GM23338 (cell line): ENCODE results near the gene STK4. TPM values are rescaled to one million over a fixed set of nuclear protein-coding genes. Genes with fewer than 3 reads are reported as not detected.

Experiments used
- ATAC-seq: fragments of 200-7000 bp; cut with Tn5 transposase; 3 replicates; pipeline ENCODE4 v1.9.1; 2020
- DNase-seq: peaks from one replicate; pipeline ENCODE4 v3.0.0-alpha.2; 2015; ENCODE audit warnings: low spot score
- H2AFZ ChIP-seq: fragments of 200-600 bp; sonication (generic); 2 replicates; pipeline ENCODE4 v1.8.0; 2016; ENCODE audit warnings: antibody characterized with exemption, mild to moderate bottlenecking, moderate library complexity
- H3F3A ChIP-seq: fragments of 200-600 bp; sonication (generic); replicated peaks from 2 replicates; pipeline ENCODE4 v1.8.0; 2017; ENCODE audit warnings: antibody characterized with exemption, mixed run types, low read depth
- H3K27ac ChIP-seq: fragments of 200-600 bp; sonication (generic); 2 replicates; pipeline ENCODE4 v1.6.1; 2016; ENCODE audit warnings: low read depth
- H3K27me3 ChIP-seq: fragments of 200-600 bp; sonication (generic); 2 replicates; pipeline ENCODE4 v1.8.0; 2016; ENCODE audit warnings: mild to moderate bottlenecking, mixed run types, moderate library complexity; ENCODE audit not compliant: insufficient read depth
- H3K36me3 ChIP-seq: fragments of 200-600 bp; sonication (generic); 2 replicates; pipeline ENCODE4 v1.8.0; 2016; ENCODE audit warnings: mild to moderate bottlenecking; ENCODE audit not compliant: insufficient read depth
- H3K4me1 ChIP-seq: fragments of 200-600 bp; sonication (generic); 2 replicates; pipeline ENCODE4 v1.8.0; 2016; ENCODE audit warnings: mild to moderate bottlenecking, moderate library complexity; ENCODE audit not compliant: insufficient read depth
- H3K4me2 ChIP-seq: fragments of 200-600 bp; sonication (generic); 2 replicates; pipeline ENCODE4 v1.7.1; 2017; ENCODE audit warnings: mixed run types
- H3K4me3 ChIP-seq: fragments of 200-600 bp; sonication (generic); 2 replicates; pipeline ENCODE4 v1.6.1; 2016; ENCODE audit warnings: mixed run types
- H3K79me2 ChIP-seq: fragments of 200-600 bp; sonication (generic); replicated peaks from 2 replicates; pipeline ENCODE4 v1.8.0; 2017; ENCODE audit warnings: mild to moderate bottlenecking; ENCODE audit not compliant: insufficient read depth
- H3K9me2 ChIP-seq: fragments of 200-600 bp; sonication (generic); 2 replicates; pipeline ENCODE4 v1.8.0; 2017; ENCODE audit not compliant: insufficient read depth
- H4K20me1 ChIP-seq: fragments of 200-600 bp; sonication (generic); replicated peaks from 2 replicates; pipeline ENCODE4 v1.8.0; 2017; ENCODE audit warnings: mild to moderate bottlenecking; ENCODE audit not compliant: insufficient read depth
- H3K27ac Mint-ChIP-seq: 2 replicates; pipeline ENCODE4 v1.8.0; 2020; ENCODE audit warnings: inconsistent platforms, mild to moderate bottlenecking, moderate library complexity, mixed read lengths
- H3K27me3 Mint-ChIP-seq: 3 replicates; pipeline ENCODE4 v1.8.0; 2022; ENCODE audit warnings: low read depth, mild to moderate bottlenecking, moderate library complexity, mixed read lengths, inconsistent platforms; ENCODE audit not compliant: insufficient read depth, poor library complexity
- H3K36me3 Mint-ChIP-seq: 3 replicates; pipeline ENCODE4 v1.8.0; 2021; ENCODE audit warnings: low read depth, mild to moderate bottlenecking, inconsistent platforms, moderate library complexity, mixed read lengths
- H3K4me1 Mint-ChIP-seq: 3 replicates; pipeline ENCODE4 v1.8.0; 2020; ENCODE audit warnings: mild to moderate bottlenecking, inconsistent platforms, mixed read lengths
- H3K4me3 Mint-ChIP-seq: 3 replicates; pipeline ENCODE4 v1.8.0; 2021; ENCODE audit warnings: moderate library complexity, mild to moderate bottlenecking, inconsistent platforms, mixed read lengths
- H3K9me3 Mint-ChIP-seq: 3 replicates; pipeline ENCODE4 v1.8.0; 2020; ENCODE audit warnings: moderate library complexity, mild to moderate bottlenecking, inconsistent platforms, mixed read lengths
- CTCF ChIP-seq, 2 experiments: fragments of 200-600 bp in 1 of 2; sonication (generic) in 1 of 2; conservative IDR thresholded peaks; 2 replicates each; pipeline versions ENCODE4 v1.5.1 to v1.6.1; 2016 to 2017; ENCODE audit warnings: antibody characterized with exemption in 2 of 2, low read depth in 2 of 2, mild to moderate bottlenecking in 2 of 2, moderate library complexity in 1 of 2
- ETS1 ChIP-seq: IDR thresholded peaks from 2 replicates; pipeline ENCODE4 v1.6.1; 2016; ENCODE audit warnings: antibody characterized with exemption
- EZH2phosphoT487 ChIP-seq: fragments of 200-600 bp; sonication (generic); IDR thresholded peaks from one replicate; pipeline ENCODE4 v1.8.1; 2018; ENCODE audit warnings: antibody characterized with exemption; ENCODE audit not compliant: unreplicated experiment
- JUNB ChIP-seq: IDR thresholded peaks from one replicate; pipeline ENCODE4 v1.6.1; 2016; ENCODE audit warnings: antibody characterized with exemption; ENCODE audit not compliant: unreplicated experiment
- NANOG ChIP-seq: IDR thresholded peaks from 2 replicates; pipeline ENCODE4 v1.6.1; 2016; ENCODE audit warnings: antibody characterized with exemption, borderline replicate concordance
- REST ChIP-seq: IDR thresholded peaks from one replicate; pipeline ENCODE4 v1.6.1; 2018; ENCODE audit warnings: antibody characterized with exemption; ENCODE audit not compliant: unreplicated experiment
- STAT1 ChIP-seq: IDR thresholded peaks from one replicate; pipeline ENCODE4 v1.6.1; 2016; ENCODE audit warnings: antibody characterized with exemption; ENCODE audit not compliant: unreplicated experiment
- ZNF462 ChIP-seq: fragments of 250-450 bp; sonication (Bioruptor Pico); IDR thresholded peaks from 2 replicates; pipeline ENCODE4 v1.5.0; 2020; ENCODE audit warnings: mild to moderate bottlenecking, moderate library complexity
- polyA plus RNA-seq: library from polyadenylated mRNA; unstranded; fragments of >200 nt; fragmentation: Nextera tagmentation; extraction: Ambion mirVana; gene quantifications from 2 replicates; pipeline ENCODE4 v1.2.1, GENCODE V29; 2016
- total RNA-seq: library from RNA; depleted of rRNA; stranded (reverse); fragments of >200 nt; shearing (Covaris generic); gene quantifications from 2 replicates; pipeline ENCODE4 v1.2.3, GENCODE V29; 2014

Gene STK4
- total and polyA plus RNA-seq, 2 experiments from 2014 or later = 37.7 to 58.7 TPM

- H3K4me1 ChIP-seq = peaks cover 5% of the 10 kb centered on the region; the same call in 1 of the 2 replicates
- peaks cover 5% of the 10 kb centered on the region; the same call in 1 of the 2 replicates for H3F3A ChIP-seq
- H3K4me2 ChIP-seq = peak within 1 kb of the TSS; percentile 80
- no peak for TF ChIP-seq EZH2phosphoT487
- TF ChIP-seq STAT1 = no peak
- TF ChIP-seq ZNF462 (CRISPR knock-in tag) = no peak
- no peak for TF ChIP-seq REST
- TF ChIP-seq JUNB = no peak
- TF ChIP-seq CTCF (conservative IDR thresholded peaks at IDR 0.05; ENCODE audit: low read depth in 2 of 2) = no peak
- TF ChIP-seq NANOG = no peak
- TF ChIP-seq ETS1 = no peak
- H3K27me3 ChIP-seq = peaks cover 55% of the 10 kb centered on the region
- H3K4me3 ChIP-seq = peak within 1 kb of the TSS; percentile 54
- peak within 1 kb of the TSS; percentile 99 for H2AFZ ChIP-seq
- H3K27me3 Mint-ChIP-seq = peaks cover 43% of the 10 kb centered on the region
- H3K27ac ChIP-seq = no peak within 1 kb of the TSS
- no peaks in the 10 kb centered on the region for H4K20me1 ChIP-seq
- ATAC-seq (peak; percentile 80), DNase-seq (peak; percentile 84)
- peak within 1 kb of the TSS; percentile 69 for H3K4me3 Mint-ChIP-seq
- H3K9me2 ChIP-seq = no peaks in the 10 kb centered on the region
- peaks cover 4% of the 10 kb centered on the region; the same call in 2 of the 3 replicates for H3K9me3 Mint-ChIP-seq
- peaks cover 3% of the 10 kb centered on the region; the same call in 1 of the 3 replicates for H3K36me3 Mint-ChIP-seq
- H3K4me1 Mint-ChIP-seq = peaks cover 6% of the 10 kb centered on the region; the same call in 2 of the 3 replicates
- no peak within 1 kb of the TSS for H3K27ac Mint-ChIP-seq
- H3K79me2 ChIP-seq = no peaks in the 10 kb centered on the region
- no peaks in the 10 kb centered on the region for H3K36me3 ChIP-seq
These were observed 134.4 kb downstream of the STK4 start, which contains the start of gene KCNS1 for GRCh38 chr20:45100563-45101245. Gene KCNS1, minus strand, starts transcription at chr20:45101127. Its CDS starts 1,891 bp downstream, at chr20:45099236.
